Measurements from ENCODE around the gene PTPN14. TPM values are rescaled to one million over a fixed set of nuclear protein-coding genes. Genes with fewer than 3 reads are reported as not detected.
A peak's percentile ranks its signal among the peaks of the same experiment; 100 is the strongest.

PTPN14 gene
- total RNA-seq, 1 donor from 2014 or later = 24.6 TPM

- TF ChIP-seq CTCF (conservative IDR thresholded peaks at IDR 0.05; ENCODE audit: low read depth, low read length) = no peak
- no peak overlapping the region for H3K4me3 ChIP-seq (ENCODE audit: low read depth, low read length)
- no peak for DNase-seq (ENCODE audit: low read depth)
These were observed 121.2 kb downstream of the PTPN14 start for GRCh38 chr1:214429951-214430770.

DNA sequence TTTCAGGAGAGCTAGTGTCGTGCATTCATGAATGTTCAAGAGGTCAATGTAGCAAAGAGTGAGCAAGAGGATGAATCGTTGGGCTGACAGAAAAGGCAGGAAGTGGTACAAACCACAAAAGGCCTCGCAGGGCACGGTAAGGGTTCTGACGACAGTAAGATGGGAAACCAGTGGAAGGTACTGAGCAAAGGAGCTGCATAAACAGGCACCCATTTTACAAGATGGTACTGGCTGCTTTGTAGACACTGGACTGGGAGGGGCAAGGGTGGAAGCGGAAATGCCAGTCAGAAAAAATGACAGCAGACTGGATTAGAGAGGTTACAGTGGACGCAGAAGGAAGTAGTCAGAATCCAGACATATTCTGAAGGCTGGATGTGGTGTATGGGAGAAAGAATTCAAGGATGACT, 123.5 kb downstream of the PTPN14 start:
- peak; percentile 91 for DNase-seq (ENCODE audit: low read depth)
- TF ChIP-seq CTCF (conservative IDR thresholded peaks at IDR 0.05; ENCODE audit: low read depth, low read length) = no peak
- H3K4me3 ChIP-seq (ENCODE audit: low read depth, low read length) = no peak overlapping the region

DNA sequence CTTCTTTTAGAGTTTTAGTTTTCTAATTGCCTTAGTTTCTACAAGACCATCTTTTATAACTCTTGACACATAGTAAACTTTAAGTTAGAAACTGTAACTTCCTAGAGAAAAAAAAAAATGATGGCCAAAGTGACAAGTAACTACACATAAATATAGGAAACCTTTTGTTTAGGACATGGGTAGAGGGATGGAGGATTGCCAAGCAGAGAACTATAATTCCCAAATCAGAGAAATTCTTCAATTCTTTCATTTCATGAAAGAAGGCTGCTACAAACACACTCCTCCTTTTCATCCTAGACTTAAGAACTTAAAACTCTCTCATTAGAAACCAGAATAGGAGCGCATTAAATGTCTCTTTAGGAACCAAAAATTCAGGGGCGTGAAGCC, 125.0 kb downstream of the PTPN14 start:
- DNase-seq (ENCODE audit: low read depth) = no peak
- H3K4me3 ChIP-seq (ENCODE audit: low read depth, low read length) = no peak overlapping the region
- TF ChIP-seq CTCF (conservative IDR thresholded peaks at IDR 0.05; ENCODE audit: low read depth, low read length) = no peak

DNA sequence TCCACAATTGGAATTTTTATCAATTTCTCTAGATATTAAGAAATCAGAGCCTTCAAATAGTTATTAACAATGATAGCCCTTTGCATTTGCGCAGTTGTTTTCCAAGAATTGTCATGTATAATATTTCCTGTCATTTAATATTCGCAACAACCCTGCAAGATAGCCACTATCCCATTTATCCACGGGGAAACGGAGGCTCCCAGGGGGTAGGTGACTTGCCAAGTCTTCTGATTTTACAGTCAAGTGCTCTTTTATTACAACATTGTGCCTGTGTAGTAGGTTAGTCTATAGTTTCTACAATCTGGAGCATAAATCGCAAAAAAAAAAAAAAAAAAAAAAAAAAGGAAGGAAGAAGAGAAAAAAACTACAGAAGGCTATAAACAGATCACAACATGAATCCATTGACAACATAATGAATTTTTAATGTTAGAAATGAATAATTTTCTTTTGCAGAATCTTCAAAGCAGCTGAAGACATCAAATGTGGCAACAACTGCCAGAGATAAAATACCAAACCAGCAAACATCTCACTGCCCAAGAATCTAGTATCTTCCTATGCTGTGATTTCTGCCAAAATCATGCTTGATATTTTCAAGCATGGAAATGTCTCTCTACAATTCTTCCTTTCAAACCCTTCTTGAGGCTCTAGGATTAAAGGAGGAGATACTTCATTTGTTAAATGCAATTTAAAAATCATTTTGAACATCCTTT, 125.5 kb downstream of the PTPN14 start:
- TF ChIP-seq CTCF (conservative IDR thresholded peaks at IDR 0.05; ENCODE audit: low read depth, low read length) = no peak
- no peak overlapping the region for H3K4me3 ChIP-seq (ENCODE audit: low read depth, low read length)
- no peak for DNase-seq (ENCODE audit: low read depth)

DNA sequence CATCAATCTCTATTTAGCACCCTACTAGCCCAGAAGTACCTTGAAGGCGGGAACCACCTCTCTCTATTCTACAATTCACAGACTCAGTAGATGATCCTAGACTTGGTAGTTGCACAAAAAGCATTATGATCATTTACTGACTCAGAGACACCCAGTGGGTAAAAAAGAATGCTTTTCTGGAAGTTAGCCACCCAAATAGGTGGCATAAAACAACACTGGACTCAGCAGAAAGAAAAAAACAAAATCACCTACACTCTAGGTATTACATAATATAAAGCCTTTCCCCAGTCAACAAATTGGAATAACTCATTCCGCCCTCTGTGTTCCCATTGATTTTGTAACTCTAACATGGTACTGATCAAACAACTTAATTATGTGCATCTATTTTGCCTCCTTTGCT, 126.3 kb downstream of the PTPN14 start:
- no peak for DNase-seq (ENCODE audit: low read depth)
- H3K4me3 ChIP-seq (ENCODE audit: low read depth, low read length) = no peak overlapping the region
- TF ChIP-seq CTCF (conservative IDR thresholded peaks at IDR 0.05; ENCODE audit: low read depth, low read length) = no peak

DNA sequence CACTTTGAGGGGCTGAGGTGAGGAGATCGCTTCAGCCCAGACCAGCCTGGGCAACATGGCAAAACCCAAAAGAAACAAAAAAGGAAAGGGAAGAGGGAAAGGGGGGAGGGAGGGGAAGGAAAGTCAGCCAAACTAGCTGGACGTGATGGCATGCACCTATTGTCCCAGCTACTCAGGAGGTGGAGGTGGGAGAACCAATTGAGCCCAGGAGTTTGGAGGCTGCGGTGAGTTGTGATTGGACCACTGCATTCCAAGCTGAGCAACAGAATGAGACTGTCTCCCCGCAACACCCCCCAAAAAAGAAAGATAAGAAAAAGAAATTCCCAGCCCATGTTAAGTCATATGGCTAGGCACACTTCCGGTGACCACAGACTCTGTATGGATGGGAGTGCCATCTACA, 128.4 kb downstream of the PTPN14 start:
- no peak for DNase-seq (ENCODE audit: low read depth)

More for the DNA sequence above, 128.4 kb downstream of the PTPN14 start:
- TF ChIP-seq CTCF (conservative IDR thresholded peaks at IDR 0.05; ENCODE audit: low read depth, low read length) = no peak
- no peak overlapping the region for H3K4me3 ChIP-seq (ENCODE audit: low read depth, low read length)

Data from epithelial cell of proximal tubule (primary cell).